PFSK-1 (cell line): Measurements from ENCODE around the gene E2F3.

ENCODE experiments used
- FOXP2 ChIP-seq: optimal IDR thresholded peaks from 2 replicates; pipeline ENCODE3; 2011; ENCODE audit warnings: borderline replicate concordance, control low read depth, inconsistent platforms; ENCODE audit not compliant: insufficient read depth; ENCODE audit errors: extremely low read length, extremely low read depth
- POLR2AphosphoS5 ChIP-seq: IDR thresholded peaks from 2 replicates; pipeline ENCODE4 v1.6.1; 2012; ENCODE audit warnings: low read depth, mild to moderate bottlenecking, control low read depth, low read length, moderate library complexity
- REST ChIP-seq, 2 experiments: IDR thresholded peaks; 2 replicates each; pipeline versions ENCODE4 v1.6.1 to v1.8.0; 2011 to 2012; ENCODE audit warnings: low read depth in 2 of 2, low read length in 2 of 2, control low read depth in 1 of 2, inconsistent platforms in 1 of 2, mild to moderate bottlenecking in 1 of 2, moderate library complexity in 1 of 2; ENCODE audit not compliant: insufficient read depth in 1 of 2
- SIN3A ChIP-seq: IDR thresholded peaks from 2 replicates; pipeline ENCODE4 v1.6.1; 2012; ENCODE audit warnings: mild to moderate bottlenecking, low read length, moderate library complexity, borderline replicate concordance; ENCODE audit not compliant: insufficient read depth
- TAF1 ChIP-seq: IDR thresholded peaks from 2 replicates; pipeline ENCODE4 v1.6.1; 2012; ENCODE audit warnings: low read length, control low read depth, borderline replicate concordance; ENCODE audit not compliant: insufficient read depth

GRCh38 chr6:20448828-20449227, 47.1 kb downstream of the E2F3 start:
- TF ChIP-seq POLR2AphosphoS5, result no peak
- no peak for TF ChIP-seq TAF1
- no peak for TF ChIP-seq SIN3A
- no peak for TF ChIP-seq REST (IDR thresholded peaks at IDR 0.05; ENCODE audit: insufficient read depth in 1 of 2, low read depth in 2 of 2, low read length in 2 of 2)
- TF ChIP-seq FOXP2, result no peak
